PFSK-1 (cell line): ENCODE results near the gene ARL15.

Experiments
- FOXP2 ChIP-seq: optimal IDR thresholded peaks from 2 replicates; pipeline ENCODE3; 2011; ENCODE audit warnings: borderline replicate concordance, control low read depth, inconsistent platforms; ENCODE audit not compliant: insufficient read depth; ENCODE audit errors: extremely low read length, extremely low read depth
- POLR2AphosphoS5 ChIP-seq: IDR thresholded peaks from 2 replicates; pipeline ENCODE4 v1.6.1; 2012; ENCODE audit warnings: low read depth, mild to moderate bottlenecking, control low read depth, low read length, moderate library complexity
- SIN3A ChIP-seq: IDR thresholded peaks from 2 replicates; pipeline ENCODE4 v1.6.1; 2012; ENCODE audit warnings: mild to moderate bottlenecking, low read length, moderate library complexity, borderline replicate concordance; ENCODE audit not compliant: insufficient read depth
- TAF1 ChIP-seq: IDR thresholded peaks from 2 replicates; pipeline ENCODE4 v1.6.1; 2012; ENCODE audit warnings: low read length, control low read depth, borderline replicate concordance; ENCODE audit not compliant: insufficient read depth
- TF ChIP-seq, protein P1 (sequence below), 2 experiments: IDR thresholded peaks; 2 replicates each; pipeline versions ENCODE4 v1.6.1 to v1.8.0; 2011 to 2012; ENCODE audit warnings: low read depth in 2 of 2, low read length in 2 of 2, control low read depth in 1 of 2, inconsistent platforms in 1 of 2, mild to moderate bottlenecking in 1 of 2, moderate library complexity in 1 of 2; ENCODE audit not compliant: insufficient read depth in 1 of 2

Gene ARL15

DNA sequence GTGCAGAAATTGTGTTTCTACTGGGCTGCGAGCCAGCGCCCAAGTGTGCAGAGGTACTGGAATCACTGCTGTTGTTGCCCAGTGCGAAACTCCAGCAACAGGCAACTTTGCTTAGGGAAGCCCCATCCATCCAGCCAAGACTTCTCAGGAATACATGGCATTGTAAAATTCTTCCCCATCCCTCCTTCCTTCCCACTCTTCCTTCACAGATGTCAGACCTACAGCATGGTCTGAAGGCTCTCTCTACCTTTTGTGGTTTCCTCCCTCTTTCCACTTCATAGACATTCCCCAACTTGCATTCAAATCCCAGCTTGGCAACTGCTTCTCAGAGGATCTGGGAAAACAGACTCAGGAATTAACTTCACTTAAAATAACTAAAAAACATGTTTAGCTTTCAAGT lies 30.4 kb downstream of the ARL15 start:
- TF ChIP-seq SIN3A (no peak), TAF1 (no peak), FOXP2 (no peak), POLR2AphosphoS5 (no peak)
- TF ChIP-seq, protein P1, sequence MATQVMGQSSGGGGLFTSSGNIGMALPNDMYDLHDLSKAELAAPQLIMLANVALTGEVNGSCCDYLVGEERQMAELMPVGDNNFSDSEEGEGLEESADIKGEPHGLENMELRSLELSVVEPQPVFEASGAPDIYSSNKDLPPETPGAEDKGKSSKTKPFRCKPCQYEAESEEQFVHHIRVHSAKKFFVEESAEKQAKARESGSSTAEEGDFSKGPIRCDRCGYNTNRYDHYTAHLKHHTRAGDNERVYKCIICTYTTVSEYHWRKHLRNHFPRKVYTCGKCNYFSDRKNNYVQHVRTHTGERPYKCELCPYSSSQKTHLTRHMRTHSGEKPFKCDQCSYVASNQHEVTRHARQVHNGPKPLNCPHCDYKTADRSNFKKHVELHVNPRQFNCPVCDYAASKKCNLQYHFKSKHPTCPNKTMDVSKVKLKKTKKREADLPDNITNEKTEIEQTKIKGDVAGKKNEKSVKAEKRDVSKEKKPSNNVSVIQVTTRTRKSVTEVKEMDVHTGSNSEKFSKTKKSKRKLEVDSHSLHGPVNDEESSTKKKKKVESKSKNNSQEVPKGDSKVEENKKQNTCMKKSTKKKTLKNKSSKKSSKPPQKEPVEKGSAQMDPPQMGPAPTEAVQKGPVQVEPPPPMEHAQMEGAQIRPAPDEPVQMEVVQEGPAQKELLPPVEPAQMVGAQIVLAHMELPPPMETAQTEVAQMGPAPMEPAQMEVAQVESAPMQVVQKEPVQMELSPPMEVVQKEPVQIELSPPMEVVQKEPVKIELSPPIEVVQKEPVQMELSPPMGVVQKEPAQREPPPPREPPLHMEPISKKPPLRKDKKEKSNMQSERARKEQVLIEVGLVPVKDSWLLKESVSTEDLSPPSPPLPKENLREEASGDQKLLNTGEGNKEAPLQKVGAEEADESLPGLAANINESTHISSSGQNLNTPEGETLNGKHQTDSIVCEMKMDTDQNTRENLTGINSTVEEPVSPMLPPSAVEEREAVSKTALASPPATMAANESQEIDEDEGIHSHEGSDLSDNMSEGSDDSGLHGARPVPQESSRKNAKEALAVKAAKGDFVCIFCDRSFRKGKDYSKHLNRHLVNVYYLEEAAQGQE (IDR thresholded peaks at IDR 0.05; ENCODE audit: insufficient read depth in 1 of 2, low read depth in 2 of 2, low read length in 2 of 2) = no peak

DNA sequence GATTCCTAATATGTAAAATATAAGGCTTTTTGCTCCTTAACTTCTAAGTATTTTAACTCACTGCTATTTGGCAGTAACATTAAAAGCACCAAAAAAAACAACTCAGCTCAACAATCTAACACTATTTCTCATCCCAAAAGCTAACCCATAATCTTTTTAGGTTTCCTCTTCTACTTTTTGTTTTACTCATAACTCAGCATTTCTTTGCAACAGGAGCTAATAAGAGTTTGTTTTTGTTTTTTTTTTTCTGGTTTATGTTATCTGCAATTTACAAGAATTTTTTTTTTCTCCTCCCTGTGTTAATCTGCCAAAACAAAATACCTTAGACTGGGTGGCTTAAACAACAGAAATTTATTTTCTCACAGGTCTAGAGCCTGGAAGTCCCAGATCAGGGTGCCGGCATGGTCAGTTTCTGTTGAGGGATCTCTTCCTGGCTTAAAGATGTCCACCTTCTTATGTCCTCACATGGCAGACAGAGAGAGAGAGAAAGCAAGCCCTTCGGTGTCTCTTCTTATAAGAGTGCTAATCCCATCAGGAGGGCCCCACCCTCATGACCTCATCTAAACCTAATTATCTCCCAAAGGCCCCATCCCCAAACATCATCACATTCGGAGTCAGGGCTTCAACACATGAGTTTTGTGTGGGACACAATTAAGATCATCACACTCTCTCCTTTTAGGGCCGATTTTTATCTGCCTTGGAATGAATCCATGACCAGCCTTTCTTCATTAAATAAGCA lies 31.2 kb downstream of the ARL15 start:
- TF ChIP-seq TAF1 (no peak), FOXP2 (no peak), POLR2AphosphoS5 (no peak), SIN3A (no peak)
- TF ChIP-seq, protein P1 (IDR thresholded peaks at IDR 0.05; ENCODE audit: insufficient read depth in 1 of 2, low read depth in 2 of 2, low read length in 2 of 2) = no peak

DNA sequence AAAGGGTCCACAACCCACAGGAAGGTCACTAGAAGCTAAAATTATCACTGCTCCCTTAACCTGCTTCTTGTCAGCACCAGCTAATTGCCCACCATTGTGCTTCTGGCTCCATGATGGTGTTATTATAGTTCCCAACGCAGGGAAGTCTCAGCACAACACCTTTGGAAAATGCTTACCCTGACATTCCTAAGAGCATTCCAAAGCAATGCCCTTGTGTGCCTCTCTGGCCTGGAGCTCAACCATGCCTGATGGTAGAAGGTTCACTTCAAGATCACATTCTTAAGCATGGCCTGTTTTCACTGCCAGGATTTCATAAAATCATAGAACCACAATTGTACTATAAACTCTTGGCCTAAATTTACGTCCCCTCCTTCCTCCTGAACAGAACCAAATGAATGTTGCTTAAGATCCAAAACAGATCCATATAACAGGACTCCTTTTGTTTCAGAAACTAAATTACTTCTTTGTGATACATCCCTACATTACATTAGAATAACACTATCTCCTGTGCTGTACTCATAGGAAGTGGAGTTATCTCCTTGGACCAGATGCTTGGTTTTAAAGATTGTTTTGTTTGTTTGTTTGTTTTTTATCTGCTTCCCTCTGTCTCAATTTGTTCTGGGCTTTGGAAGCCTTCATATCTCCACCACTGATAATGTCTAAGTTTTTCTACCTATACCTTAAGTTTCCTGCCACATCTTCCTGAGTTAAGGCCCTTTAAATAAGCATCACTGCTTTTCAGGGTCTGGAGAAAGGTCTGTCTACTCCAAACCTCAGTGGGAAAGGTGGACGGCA lies 32.1 kb downstream of the ARL15 start:
- TF ChIP-seq FOXP2 (no peak), POLR2AphosphoS5 (no peak), TAF1 (no peak), SIN3A (no peak)
- TF ChIP-seq, protein P1 (IDR thresholded peaks at IDR 0.05; ENCODE audit: insufficient read depth in 1 of 2, low read depth in 2 of 2, low read length in 2 of 2) = no peak

DNA sequence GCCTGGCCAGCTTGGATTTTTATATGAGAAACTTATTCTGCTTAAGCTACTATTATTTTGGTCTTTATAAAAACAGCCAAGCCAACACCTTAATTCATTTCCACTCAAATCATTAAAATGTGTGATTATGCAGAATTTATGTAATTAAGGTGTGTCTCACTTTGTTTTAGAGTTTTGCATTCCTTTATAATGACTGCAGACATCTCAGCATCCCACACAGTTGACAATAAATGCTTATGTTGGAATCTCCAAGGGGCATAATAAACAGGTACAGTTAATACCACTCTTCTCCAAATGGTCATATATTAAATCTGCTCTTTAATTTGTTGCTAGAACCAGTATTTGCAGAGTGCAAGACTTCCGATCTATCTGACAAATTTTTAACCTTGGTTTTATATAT lies 34.3 kb downstream of the ARL15 start:
- TF ChIP-seq SIN3A (no peak), POLR2AphosphoS5 (no peak), TAF1 (no peak), FOXP2 (no peak)
- TF ChIP-seq, protein P1 (IDR thresholded peaks at IDR 0.05; ENCODE audit: insufficient read depth in 1 of 2, low read depth in 2 of 2, low read length in 2 of 2) = no peak
